Left lung (tissue), 10 donors: ENCODE measurements around the gene TASOR2. TPM values are rescaled to one million over a fixed set of nuclear protein-coding genes. Genes with fewer than 3 reads are reported as not detected.

Experiments used
- ATAC-seq: fragments of 200-7000 bp; cut with Tn5 transposase; one replicate; pipeline ENCODE4 v1.9.1; 2020; ENCODE audit warnings: moderate library complexity
- DNase-seq, 4 donors: peaks; one replicate each; pipeline ENCODE4 v3.0.0-alpha.2; 2013 to 2020
- H3K27ac ChIP-seq, 2 donors: fragments of 200-600 bp; sonication (generic) in 1 of 2; one replicate each; pipeline versions ENCODE4 v1.5.0 to v1.8.0; 2020 to 2021
- H3K27me3 ChIP-seq, 2 donors: fragments of 200-600 bp; sonication (generic) in 1 of 2; one replicate each; pipeline versions ENCODE4 v1.5.0 to v1.8.0; 2020 to 2021
- H3K36me3 ChIP-seq, 2 donors: fragments of 200-600 bp; sonication (generic) in 1 of 2; one replicate each; pipeline versions ENCODE4 v1.5.0 to v1.8.0; 2020 to 2021
- H3K4me1 ChIP-seq, 2 donors: fragments of 200-600 bp; one replicate each; pipeline ENCODE4 v1.8.0; 2021
- H3K4me3 ChIP-seq, 2 donors: fragments of 200-600 bp; sonication (generic) in 1 of 2; one replicate each; pipeline versions ENCODE4 v1.5.0 to v1.8.0; 2020 to 2021; ENCODE audit warnings: mild to moderate bottlenecking in 1 of 2
- H3K9me3 ChIP-seq, 2 donors: fragments of 200-600 bp; sonication (generic) in 1 of 2; one replicate each; pipeline versions ENCODE4 v1.5.0 to v1.8.0; 2020 to 2021
- CTCF ChIP-seq, 2 donors: fragments of 200-600 bp; sonication (generic) in 1 of 2; IDR thresholded peaks; one replicate each; pipeline versions ENCODE4 v1.5.0 to v1.8.0; 2021; ENCODE audit warnings: antibody characterized with exemption in 2 of 2
- intact Hi-C, 2 donors: fragments of 100-400 bp; cut with DNase I; formaldehyde crosslinking; loops; one replicate each; pipeline versions ENCODE4 v1.11.2 to v1.14.2; 2022
- polyA plus RNA-seq, 6 donors: library from polyadenylated mRNA; unstranded; fragments of 120-200 nt; gene quantifications; one replicate each; pipeline ENCODE4 v1.2.1, GENCODE V29; 2013; ENCODE audit not compliant: insufficient read length in 6 of 6
- total RNA-seq, 2 donors: library from RNA; stranded (reverse); fragmentation: NEBNext Ultra II Directional; extraction: Animal tissue kit (Norgen Biotek cat#: 25700); gene quantifications; one replicate each; pipeline ENCODE4 v1.2.1, GENCODE V29; 2021
- donor health status: DM: no; HTN: yes; CAD: no.
- donor health status: DM: no; HTN: no; CAD: no.

TASOR2 gene
- total and polyA plus RNA-seq, 8 donors, result 35.5 to 66.5 (median 39.6) TPM

GRCh38 chr10:5661043-5661442, 23.6 kb upstream of the TASOR2 start:
- Histone ChIP-seq H3K4me3 (no peak overlapping the region), H3K4me1 (peaks cover 0 to 29% of the 10 kb centered on the region in 2 donors), H3K36me3 (no peaks in the 10 kb centered on the region), H3K27me3 (no peaks in the 10 kb centered on the region), H3K27ac (no peak overlapping the region), H3K9me3 (no peaks in the 10 kb centered on the region)
- no peak for TF ChIP-seq CTCF (IDR thresholded peaks at IDR 0.05)
- ATAC-seq (no peak), DNase-seq (peak in 1 of 4 donors; percentile 69)
- intact Hi-C loops, result no loop called here

GRCh38 chr10:5662708-5663579, 21.7 kb upstream of the TASOR2 start:
- Histone ChIP-seq H3K36me3 (no peaks in the 10 kb centered on the region), H3K27ac (no peak overlapping the region), H3K9me3 (no peaks in the 10 kb centered on the region), H3K27me3 (no peaks in the 10 kb centered on the region), H3K4me1 (peaks cover 6 to 37% of the 10 kb centered on the region in 2 donors), H3K4me3 (no peak overlapping the region)
- DNase-seq, result no peak
- ATAC-seq, result no peak
- no peak for TF ChIP-seq CTCF (IDR thresholded peaks at IDR 0.05)
- intact Hi-C loops, result no loop called here

DNA sequence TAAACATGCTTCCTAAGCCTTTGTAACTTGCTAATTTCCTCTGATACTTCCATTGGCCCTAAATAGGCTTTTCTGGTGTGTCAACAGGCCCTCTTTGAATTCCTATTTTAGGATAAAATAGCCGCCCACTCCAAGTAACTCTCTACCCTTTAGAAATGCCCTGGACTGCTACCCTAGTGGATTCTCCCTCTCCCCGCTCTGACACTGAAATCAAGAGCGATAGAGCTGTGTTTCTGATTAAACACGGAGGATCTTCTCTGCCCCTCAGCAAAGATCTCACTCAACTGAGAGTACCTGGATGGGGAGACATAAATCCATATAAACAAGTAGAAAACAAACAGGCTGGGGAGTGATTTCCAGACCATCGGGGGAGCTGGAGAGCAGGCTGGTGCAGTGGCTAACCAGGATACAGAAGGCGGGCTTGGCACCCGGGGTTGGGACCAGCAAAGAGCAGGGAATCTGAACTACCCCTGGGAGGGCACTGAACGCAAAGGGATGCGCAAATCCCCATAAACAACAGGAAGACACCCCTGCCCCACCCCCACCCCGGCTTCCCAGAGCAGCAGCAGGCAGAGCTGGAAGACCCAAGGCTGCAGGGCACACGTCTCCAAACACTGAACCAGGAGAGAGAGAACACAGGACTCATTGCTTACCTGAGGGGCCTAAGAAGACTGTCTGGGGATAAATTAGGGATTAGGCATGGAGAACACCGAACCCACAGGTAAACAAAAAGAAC, 20.8 kb upstream of the TASOR2 start:
- no peaks in the 10 kb centered on the region for H3K27me3 ChIP-seq
- peaks cover 6 to 33% of the 10 kb centered on the region in 2 donors for H3K4me1 ChIP-seq
- no peaks in the 10 kb centered on the region for H3K9me3 ChIP-seq
- DNase-seq, result no peak
- H3K4me3 ChIP-seq, result no peak overlapping the region
- intact Hi-C loops, result no loop called here
- TF ChIP-seq CTCF (IDR thresholded peaks at IDR 0.05), result no peak
- ATAC-seq, result no peak
- H3K36me3 ChIP-seq, result no peaks in the 10 kb centered on the region
- H3K27ac ChIP-seq, result no peak overlapping the region

- Histone ChIP-seq H3K4me3 (peak overlapping the region; percentile 87 to 92), H3K36me3 (no peaks in the 10 kb centered on the region), H3K27me3 (no peaks in the 10 kb centered on the region), H3K4me1 (peaks cover 6 to 18% of the 10 kb centered on the region in 2 donors), H3K9me3 (no peaks in the 10 kb centered on the region), H3K27ac (peak overlapping the region; percentile 59 to 76)
- ATAC-seq, result no peak
- intact Hi-C loops, result no loop called here
- no peak for TF ChIP-seq CTCF (IDR thresholded peaks at IDR 0.05)
- no peak for DNase-seq
These were observed 19.1 kb upstream of the TASOR2 start for GRCh38 chr10:5665373-5666007.
